Liver (tissue), 2 donors: ENCODE measurements around the gene PTGIS.

Experiments
- TF ChIP-seq, protein P1 (sequence below): IDR thresholded peaks from 2 replicates; pipeline ENCODE4 v1.6.1; 2016; ENCODE audit warnings: antibody characterized with exemption, mild to moderate bottlenecking
- TF ChIP-seq, protein P2 (sequence below): fragments of 150-350 bp; IDR thresholded peaks from 2 replicates; pipeline ENCODE4 v1.5.1; 2017; ENCODE audit warnings: improper control_type of control experiment, low read depth, low read length; ENCODE audit not compliant: missing input control
- donor health status: healthy.

DNA sequence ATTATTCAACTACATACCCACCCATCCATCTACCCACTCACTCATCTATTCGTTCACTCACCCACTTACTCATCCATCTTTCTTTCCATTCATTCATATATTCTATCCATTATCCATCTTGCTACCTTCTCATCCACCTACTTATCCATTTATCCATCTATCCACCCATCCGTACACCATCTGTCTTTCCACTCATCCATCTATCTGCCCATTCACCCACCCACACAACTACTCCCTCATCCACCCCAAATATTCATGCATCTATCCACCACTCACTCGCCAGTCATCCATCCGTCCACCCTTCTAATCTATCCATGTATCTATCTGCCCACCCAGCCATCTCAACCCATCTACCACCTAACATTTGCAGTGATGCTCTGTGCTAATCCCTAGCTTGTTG, 71.9 kb downstream of the PTGIS start:
- TF ChIP-seq, protein P1, sequence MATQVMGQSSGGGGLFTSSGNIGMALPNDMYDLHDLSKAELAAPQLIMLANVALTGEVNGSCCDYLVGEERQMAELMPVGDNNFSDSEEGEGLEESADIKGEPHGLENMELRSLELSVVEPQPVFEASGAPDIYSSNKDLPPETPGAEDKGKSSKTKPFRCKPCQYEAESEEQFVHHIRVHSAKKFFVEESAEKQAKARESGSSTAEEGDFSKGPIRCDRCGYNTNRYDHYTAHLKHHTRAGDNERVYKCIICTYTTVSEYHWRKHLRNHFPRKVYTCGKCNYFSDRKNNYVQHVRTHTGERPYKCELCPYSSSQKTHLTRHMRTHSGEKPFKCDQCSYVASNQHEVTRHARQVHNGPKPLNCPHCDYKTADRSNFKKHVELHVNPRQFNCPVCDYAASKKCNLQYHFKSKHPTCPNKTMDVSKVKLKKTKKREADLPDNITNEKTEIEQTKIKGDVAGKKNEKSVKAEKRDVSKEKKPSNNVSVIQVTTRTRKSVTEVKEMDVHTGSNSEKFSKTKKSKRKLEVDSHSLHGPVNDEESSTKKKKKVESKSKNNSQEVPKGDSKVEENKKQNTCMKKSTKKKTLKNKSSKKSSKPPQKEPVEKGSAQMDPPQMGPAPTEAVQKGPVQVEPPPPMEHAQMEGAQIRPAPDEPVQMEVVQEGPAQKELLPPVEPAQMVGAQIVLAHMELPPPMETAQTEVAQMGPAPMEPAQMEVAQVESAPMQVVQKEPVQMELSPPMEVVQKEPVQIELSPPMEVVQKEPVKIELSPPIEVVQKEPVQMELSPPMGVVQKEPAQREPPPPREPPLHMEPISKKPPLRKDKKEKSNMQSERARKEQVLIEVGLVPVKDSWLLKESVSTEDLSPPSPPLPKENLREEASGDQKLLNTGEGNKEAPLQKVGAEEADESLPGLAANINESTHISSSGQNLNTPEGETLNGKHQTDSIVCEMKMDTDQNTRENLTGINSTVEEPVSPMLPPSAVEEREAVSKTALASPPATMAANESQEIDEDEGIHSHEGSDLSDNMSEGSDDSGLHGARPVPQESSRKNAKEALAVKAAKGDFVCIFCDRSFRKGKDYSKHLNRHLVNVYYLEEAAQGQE: no peak
- TF ChIP-seq, protein P2, sequence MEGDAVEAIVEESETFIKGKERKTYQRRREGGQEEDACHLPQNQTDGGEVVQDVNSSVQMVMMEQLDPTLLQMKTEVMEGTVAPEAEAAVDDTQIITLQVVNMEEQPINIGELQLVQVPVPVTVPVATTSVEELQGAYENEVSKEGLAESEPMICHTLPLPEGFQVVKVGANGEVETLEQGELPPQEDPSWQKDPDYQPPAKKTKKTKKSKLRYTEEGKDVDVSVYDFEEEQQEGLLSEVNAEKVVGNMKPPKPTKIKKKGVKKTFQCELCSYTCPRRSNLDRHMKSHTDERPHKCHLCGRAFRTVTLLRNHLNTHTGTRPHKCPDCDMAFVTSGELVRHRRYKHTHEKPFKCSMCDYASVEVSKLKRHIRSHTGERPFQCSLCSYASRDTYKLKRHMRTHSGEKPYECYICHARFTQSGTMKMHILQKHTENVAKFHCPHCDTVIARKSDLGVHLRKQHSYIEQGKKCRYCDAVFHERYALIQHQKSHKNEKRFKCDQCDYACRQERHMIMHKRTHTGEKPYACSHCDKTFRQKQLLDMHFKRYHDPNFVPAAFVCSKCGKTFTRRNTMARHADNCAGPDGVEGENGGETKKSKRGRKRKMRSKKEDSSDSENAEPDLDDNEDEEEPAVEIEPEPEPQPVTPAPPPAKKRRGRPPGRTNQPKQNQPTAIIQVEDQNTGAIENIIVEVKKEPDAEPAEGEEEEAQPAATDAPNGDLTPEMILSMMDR: no peak
